Adrenal gland (tissue), 12 donors: ENCODE measurements around the gene MCTP1. TPM values are rescaled to one million over a fixed set of nuclear protein-coding genes. Genes with fewer than 3 reads are reported as not detected.
A peak's percentile ranks its signal among the peaks of the same experiment; 100 is the strongest.

Experiments
- DNase-seq, 7 donors: peaks; one replicate each; pipeline ENCODE4 v3.0.0-alpha.2; 2019 to 2020
- H3K27ac ChIP-seq, 5 donors: fragments of 200-600 bp; sonication (generic) in 4 of 5; 1 replicate in 3 of 5; 2 replicates in 2 of 5; pipeline versions ENCODE4 v1.5.1 to v1.8.0; 2016 to 2020; ENCODE audit warnings: mild to moderate bottlenecking in 1 of 5
- H3K27me3 ChIP-seq: fragments of 200-600 bp; 2 replicates; pipeline ENCODE4 v1.8.0; 2021
- H3K36me3 ChIP-seq, 2 donors: fragments of 200-600 bp; replicated peaks in 1 of 2; 1 replicate in 1 of 2; 2 replicates in 1 of 2; pipeline versions ENCODE4 v1.5.1 to v1.8.0; 2018 to 2022
- H3K4me1 ChIP-seq, 2 donors: fragments of 200-600 bp; replicated peaks in 1 of 2; 1 replicate in 1 of 2; 2 replicates in 1 of 2; pipeline versions ENCODE4 v1.5.1 to v1.8.0; 2018 to 2021
- H3K4me3 ChIP-seq, 4 donors: fragments of 200-600 bp; sonication (generic) in 3 of 4; one replicate each; pipeline ENCODE4 v1.5.1; 2016 to 2018
- H3K9me3 ChIP-seq, 3 donors: fragments of 200-600 bp; sonication (generic) in 1 of 3; replicated peaks in 1 of 3; 1 replicate in 2 of 3; 2 replicates in 1 of 3; pipeline versions ENCODE4 v1.5.1 to v1.8.0; 2016 to 2021
- CTCF ChIP-seq, 6 experiments: fragments of 450-650 bp in 4 of 6; fragments of 200-600 bp in 2 of 6; sonication (generic) in 1 of 6; IDR thresholded peaks; 1 replicate in 5 of 6; 2 replicates in 1 of 6; pipeline versions ENCODE4 v1.5.1 to v1.8.0; 2016 to 2021; ENCODE audit warnings: antibody characterized with exemption in 6 of 6, mild to moderate bottlenecking in 2 of 6, moderate library complexity in 1 of 6
- POLR2A ChIP-seq, 2 donors: fragments of 450-650 bp; IDR thresholded peaks; one replicate each; pipeline ENCODE4 v1.6.1; 2017; ENCODE audit warnings: antibody characterized with exemption in 2 of 2, mild to moderate bottlenecking in 2 of 2, moderate library complexity in 1 of 2
- WGBS, 4 donors: extraction: QIAGEN DNeasy Blood & Tissue Kit in 2 of 4; methylation state at CpG; one replicate each; pipeline versions ENCODE4 v1.1.5 to v1.1.7; 2013 to 2017; 5-methylcytosine and 5-hydroxymethylcytosine counted together
- intact Hi-C, 2 donors: fragments of 100-400 bp; cut with DNase I; formaldehyde crosslinking; loops; one replicate each; pipeline versions ENCODE4 v1.14.1 to v1.15.0; 2022 to 2023
- polyA plus RNA-seq, 3 donors: library from polyadenylated mRNA; stranded (reverse); fragments of 200-250 nt in 2 of 3; fragments of 350-450 nt in 1 of 3; fragmentation: Illumina TruSeq in 1 of 3; extraction: RNeasy Lipid Tissue Mini Kit (QIAGEN cat#74804) in 1 of 3; gene quantifications; one replicate each; pipeline ENCODE4 v1.2.3, GENCODE V29; 2013 to 2014
- total RNA-seq, 9 donors: library from RNA; depleted of rRNA in 4 of 9; stranded (reverse); fragments of >200 nt in 4 of 9; fragments of 120-200 nt in 1 of 9; fragmentation: NEBNext Ultra II Directional in 1 of 9; extraction: Animal tissue kit (Norgen Biotek cat#: 25700) in 1 of 9; gene quantifications; one replicate each; pipeline versions ENCODE4 v1.1.0 to v1.2.4, GENCODE V29; 2013 to 2023
- donor health status: healthy with polysubstance abuse.
- donor health status: Bipolar disorder and iron deficiency.
- donor health status: DM: yes; HTN: yes; CAD: no.
- donor health status: DM: no; HTN: no; CAD: no.
- donor health status: DM: no; HTN: no; CAD: no.
- donor health status: DM: yes; HTN: yes; CAD: no.

The MCTP1 gene
- total and polyA plus RNA-seq, 12 donors = 1.2 to 20.1 (median 5.1) TPM

GRCh38 chr5:94911276-94911675 is 373.6 kb downstream of the MCTP1 start:
- no peak for TF ChIP-seq CTCF (IDR thresholded peaks at IDR 0.05)
- TF ChIP-seq POLR2A (IDR thresholded peaks at IDR 0.05) = no peak
- 74 to 81% (median 78%) methylated on average over 3 of the region's 3 CpGs for WGBS, 4 donors
- intact Hi-C loops = no loop called here
- Histone ChIP-seq H3K27ac (no peak overlapping the region), H3K4me3 (no peak overlapping the region), H3K9me3 (no peaks in the 10 kb centered on the region), H3K36me3 (no peaks in the 10 kb centered on the region), H3K4me1 (no peaks in the 10 kb centered on the region), H3K27me3 (no peaks in the 10 kb centered on the region)
- no peak for DNase-seq

DNA sequence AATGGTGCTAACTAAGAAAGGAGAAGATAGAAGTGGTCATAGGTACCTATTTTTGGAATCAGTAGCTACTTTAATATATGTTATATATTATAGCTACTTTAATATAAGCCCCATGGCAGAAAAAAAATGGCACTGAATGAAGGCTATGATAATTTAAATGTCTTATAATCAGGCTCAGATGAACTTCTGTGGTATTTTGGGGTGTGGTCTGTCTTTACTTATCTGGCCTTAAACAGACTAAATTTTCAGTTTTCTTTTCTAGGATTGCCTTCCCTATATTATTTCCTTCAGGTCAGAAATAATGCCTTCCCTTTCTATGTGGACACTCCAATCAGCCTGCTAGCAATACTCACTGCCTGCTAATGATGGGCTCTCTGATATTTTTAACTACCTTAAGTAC is 374.2 kb downstream of the MCTP1 start:
- Histone ChIP-seq H3K36me3 (no peaks in the 10 kb centered on the region), H3K4me3 (no peak overlapping the region), H3K27ac (no peak overlapping the region), H3K9me3 (no peaks in the 10 kb centered on the region), H3K4me1 (no peaks in the 10 kb centered on the region), H3K27me3 (no peaks in the 10 kb centered on the region)
- DNase-seq = no peak
- intact Hi-C loops = no loop called here
- TF ChIP-seq CTCF (IDR thresholded peaks at IDR 0.05) = no peak
- no peak for TF ChIP-seq POLR2A (IDR thresholded peaks at IDR 0.05)

DNA sequence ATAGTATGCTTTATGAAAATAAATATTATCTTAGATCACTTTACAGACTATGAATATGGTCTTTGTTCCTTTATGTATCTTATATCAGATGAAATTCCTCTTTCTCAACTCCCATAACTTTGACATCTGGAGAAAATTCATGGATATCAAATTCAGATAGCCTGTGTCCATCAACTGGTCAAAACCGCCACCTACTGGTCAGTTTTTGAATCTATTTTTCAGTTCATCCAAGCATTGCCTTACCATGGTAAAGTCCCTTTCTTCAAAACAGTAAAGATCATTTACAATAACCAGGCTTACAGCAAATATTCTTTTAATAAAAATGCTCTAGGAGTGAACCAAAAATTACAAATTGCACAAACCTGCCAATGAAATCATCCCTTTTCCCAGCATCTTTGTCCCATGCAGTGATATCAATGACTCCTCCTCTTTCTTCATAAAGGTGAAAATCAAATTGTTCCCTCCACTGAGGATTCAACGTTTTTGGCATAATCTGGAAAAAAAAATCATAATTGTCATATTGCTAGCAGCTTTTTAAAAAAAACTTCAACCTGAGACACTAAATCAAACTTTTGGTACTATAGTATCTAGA is 375.9 kb downstream of the MCTP1 start:
- peak in 5 of 6 experiments; percentile 32 to 60 (median 50) for TF ChIP-seq CTCF (IDR thresholded peaks at IDR 0.05)
- TF ChIP-seq POLR2A (IDR thresholded peaks at IDR 0.05) = no peak
- H3K27me3 ChIP-seq = no peaks in the 10 kb centered on the region
- no peak overlapping the region for H3K4me3 ChIP-seq
- DNase-seq = peak in 1 of 7 donors; percentile 8
- WGBS, 4 donors = 17 to 28% (median 24%) methylated on average over 2 of the region's 2 CpGs
- no peak overlapping the region for H3K27ac ChIP-seq
- no peaks in the 10 kb centered on the region for H3K4me1 ChIP-seq
- intact Hi-C loops = no loop called here
- no peaks in the 10 kb centered on the region for H3K36me3 ChIP-seq
- no peaks in the 10 kb centered on the region for H3K9me3 ChIP-seq

DNA sequence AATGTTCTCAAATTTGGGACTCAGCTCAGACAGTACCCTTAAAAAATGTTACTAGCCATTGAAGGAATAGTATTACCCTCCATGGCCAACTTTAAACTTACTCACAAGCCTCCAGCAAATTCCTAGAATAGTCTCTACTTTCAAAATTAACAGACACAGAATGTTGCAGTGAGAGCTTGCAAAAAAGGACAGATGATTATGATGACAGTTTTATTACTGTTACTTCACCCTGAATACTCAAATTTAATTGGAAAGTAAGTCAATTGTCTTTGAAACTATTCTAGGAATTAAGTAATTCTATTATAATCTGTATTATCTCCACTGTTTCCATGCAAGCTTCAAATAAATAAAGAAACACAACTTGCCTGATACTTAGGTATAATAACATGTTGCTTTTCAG is 378.1 kb downstream of the MCTP1 start:
- Histone ChIP-seq H3K4me3 (no peak overlapping the region), H3K36me3 (no peaks in the 10 kb centered on the region), H3K27ac (no peak overlapping the region), H3K4me1 (no peaks in the 10 kb centered on the region), H3K9me3 (no peaks in the 10 kb centered on the region), H3K27me3 (no peaks in the 10 kb centered on the region)
- DNase-seq = no peak
- intact Hi-C loops = no loop called here
- TF ChIP-seq CTCF (IDR thresholded peaks at IDR 0.05) (no peak), POLR2A (IDR thresholded peaks at IDR 0.05) (no peak)
